ENCODE data around the gene GNAI3. TPM values are rescaled to one million over a fixed set of nuclear protein-coding genes. Genes with fewer than 3 reads are reported as not detected.

Gene GNAI3
- total and polyA plus RNA-seq, 10 of the 15 experiments (the other 5 are each of a cell fraction or from before 2014, with no cell fraction given): 5.9 to 13.8 (median 8.0) TPM

DNA sequence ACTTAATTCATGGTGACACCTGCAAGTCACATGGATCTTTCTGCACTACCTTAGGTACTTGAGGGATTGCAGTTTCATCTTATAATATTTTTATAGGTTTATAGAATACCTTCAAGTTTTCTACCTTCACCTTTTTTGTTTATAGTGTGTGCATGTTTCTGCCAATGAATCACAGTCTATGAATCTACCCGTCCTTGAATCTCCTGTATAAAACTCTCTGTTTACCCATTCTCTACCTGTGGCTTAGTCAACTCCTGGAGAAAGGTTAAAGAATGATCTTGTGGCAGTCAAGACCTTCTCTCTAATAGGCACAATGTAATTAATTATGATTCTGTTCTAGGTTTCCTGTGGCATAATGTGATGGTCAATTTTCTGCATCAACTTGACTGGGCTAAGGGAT, 116.3 kb downstream of the GNAI3 start (continued):
- TF ChIP-seq NR2C2 (IDR thresholded peaks at IDR 0.05; ENCODE audit: borderline replicate concordance, control insufficient read depth, insufficient read length, low read depth) (no peak), TCF12 (IDR thresholded peaks at IDR 0.05; ENCODE audit: low read depth, low read length) (no peak), CBFB (IDR thresholded peaks at IDR 0.05; ENCODE audit: low read depth) (no peak), ZNF384 (IDR thresholded peaks at IDR 0.05; ENCODE audit: borderline replicate concordance, low read depth, low read length) (no peak), ZNF274 (IDR thresholded peaks at IDR 0.05; ENCODE audit: insufficient read depth, insufficient read length) (no peak), CBX5 (IDR thresholded peaks at IDR 0.05; ENCODE audit: low read depth) (no peak), TBL1XR1 (IDR thresholded peaks at IDR 0.05; ENCODE audit: low read depth, low read length) (no peak)
- TF ChIP-seq, protein P1, sequence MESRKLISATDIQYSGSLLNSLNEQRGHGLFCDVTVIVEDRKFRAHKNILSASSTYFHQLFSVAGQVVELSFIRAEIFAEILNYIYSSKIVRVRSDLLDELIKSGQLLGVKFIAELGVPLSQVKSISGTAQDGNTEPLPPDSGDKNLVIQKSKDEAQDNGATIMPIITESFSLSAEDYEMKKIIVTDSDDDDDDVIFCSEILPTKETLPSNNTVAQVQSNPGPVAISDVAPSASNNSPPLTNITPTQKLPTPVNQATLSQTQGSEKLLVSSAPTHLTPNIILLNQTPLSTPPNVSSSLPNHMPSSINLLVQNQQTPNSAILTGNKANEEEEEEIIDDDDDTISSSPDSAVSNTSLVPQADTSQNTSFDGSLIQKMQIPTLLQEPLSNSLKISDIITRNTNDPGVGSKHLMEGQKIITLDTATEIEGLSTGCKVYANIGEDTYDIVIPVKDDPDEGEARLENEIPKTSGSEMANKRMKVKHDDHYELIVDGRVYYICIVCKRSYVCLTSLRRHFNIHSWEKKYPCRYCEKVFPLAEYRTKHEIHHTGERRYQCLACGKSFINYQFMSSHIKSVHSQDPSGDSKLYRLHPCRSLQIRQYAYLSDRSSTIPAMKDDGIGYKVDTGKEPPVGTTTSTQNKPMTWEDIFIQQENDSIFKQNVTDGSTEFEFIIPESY (IDR thresholded peaks at IDR 0.05): no peak
- TF ChIP-seq, protein P2, sequence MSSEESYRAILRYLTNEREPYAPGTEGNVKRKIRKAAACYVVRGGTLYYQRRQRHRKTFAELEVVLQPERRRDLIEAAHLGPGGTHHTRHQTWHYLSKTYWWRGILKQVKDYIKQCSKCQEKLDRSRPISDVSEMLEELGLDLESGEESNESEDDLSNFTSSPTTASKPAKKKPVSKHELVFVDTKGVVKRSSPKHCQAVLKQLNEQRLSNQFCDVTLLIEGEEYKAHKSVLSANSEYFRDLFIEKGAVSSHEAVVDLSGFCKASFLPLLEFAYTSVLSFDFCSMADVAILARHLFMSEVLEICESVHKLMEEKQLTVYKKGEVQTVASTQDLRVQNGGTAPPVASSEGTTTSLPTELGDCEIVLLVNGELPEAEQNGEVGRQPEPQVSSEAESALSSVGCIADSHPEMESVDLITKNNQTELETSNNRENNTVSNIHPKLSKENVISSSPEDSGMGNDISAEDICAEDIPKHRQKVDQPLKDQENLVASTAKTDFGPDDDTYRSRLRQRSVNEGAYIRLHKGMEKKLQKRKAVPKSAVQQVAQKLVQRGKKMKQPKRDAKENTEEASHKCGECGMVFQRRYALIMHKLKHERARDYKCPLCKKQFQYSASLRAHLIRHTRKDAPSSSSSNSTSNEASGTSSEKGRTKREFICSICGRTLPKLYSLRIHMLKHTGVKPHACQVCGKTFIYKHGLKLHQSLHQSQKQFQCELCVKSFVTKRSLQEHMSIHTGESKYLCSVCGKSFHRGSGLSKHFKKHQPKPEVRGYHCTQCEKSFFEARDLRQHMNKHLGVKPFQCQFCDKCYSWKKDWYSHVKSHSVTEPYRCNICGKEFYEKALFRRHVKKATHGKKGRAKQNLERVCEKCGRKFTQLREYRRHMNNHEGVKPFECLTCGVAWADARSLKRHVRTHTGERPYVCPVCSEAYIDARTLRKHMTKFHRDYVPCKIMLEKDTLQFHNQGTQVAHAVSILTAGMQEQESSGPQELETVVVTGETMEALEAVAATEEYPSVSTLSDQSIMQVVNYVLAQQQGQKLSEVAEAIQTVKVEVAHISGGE (CRISPR knock-in tag; IDR thresholded peaks at IDR 0.05): no peak
